Activated naive CD4-positive, alpha-beta T cell treated with anti-CD3 and anti-CD28 coated beads, Interleukin-2, amount 50 U/mL, for 24 hours (primary cell): ENCODE measurements around the gene TNRC6C.
A peak's percentile ranks its signal among the peaks of the same experiment; 100 is the strongest.

Experiments
- H3K27ac Mint-ChIP-seq: one replicate; pipeline ENCODE4 v1.8.0; 2021; ENCODE audit warnings: mild to moderate bottlenecking, mixed read lengths
- H3K27me3 Mint-ChIP-seq: one replicate; pipeline ENCODE4 v1.8.0; 2021; ENCODE audit warnings: mixed read lengths
- H3K36me3 Mint-ChIP-seq: one replicate; pipeline ENCODE4 v1.8.0; 2021; ENCODE audit warnings: mixed read lengths
- H3K4me1 Mint-ChIP-seq: one replicate; pipeline ENCODE4 v1.8.0; 2021; ENCODE audit warnings: mixed read lengths
- H3K4me3 Mint-ChIP-seq: one replicate; pipeline ENCODE4 v1.8.0; 2021; ENCODE audit warnings: mild to moderate bottlenecking, mixed read lengths
- H3K9me3 Mint-ChIP-seq: one replicate; pipeline ENCODE4 v1.8.0; 2021; ENCODE audit warnings: mixed read lengths

The TNRC6C gene

GRCh38 chr17:77944390-77945222 is 13.9 kb upstream of the TNRC6C start:
- no peaks in the 10 kb centered on the region for H3K4me1 Mint-ChIP-seq
- H3K27ac Mint-ChIP-seq: no peak overlapping the region
- H3K27me3 Mint-ChIP-seq: no peaks in the 10 kb centered on the region
- no peaks in the 10 kb centered on the region for H3K9me3 Mint-ChIP-seq
- no peak overlapping the region for H3K4me3 Mint-ChIP-seq
- no peaks in the 10 kb centered on the region for H3K36me3 Mint-ChIP-seq

GRCh38 chr17:77946900-77947645 is 11.4 kb upstream of the TNRC6C start:
- no peak overlapping the region for H3K4me3 Mint-ChIP-seq
- no peaks in the 10 kb centered on the region for H3K9me3 Mint-ChIP-seq
- H3K27me3 Mint-ChIP-seq: no peaks in the 10 kb centered on the region
- H3K4me1 Mint-ChIP-seq: no peaks in the 10 kb centered on the region
- H3K36me3 Mint-ChIP-seq: no peaks in the 10 kb centered on the region
- H3K27ac Mint-ChIP-seq: peak overlapping the region; percentile 43

GRCh38 chr17:77948690-77949114 is 9.8 kb upstream of the TNRC6C start:
- H3K4me3 Mint-ChIP-seq: no peak overlapping the region
- no peaks in the 10 kb centered on the region for H3K4me1 Mint-ChIP-seq
- no peaks in the 10 kb centered on the region for H3K36me3 Mint-ChIP-seq
- H3K9me3 Mint-ChIP-seq: no peaks in the 10 kb centered on the region
- H3K27ac Mint-ChIP-seq: no peak overlapping the region
- no peaks in the 10 kb centered on the region for H3K27me3 Mint-ChIP-seq

- Mint-ChIP-seq H3K9me3 (no peaks in the 10 kb centered on the region), H3K27ac (peak overlapping the region; percentile 1), H3K4me3 (no peak overlapping the region), H3K4me1 (no peaks in the 10 kb centered on the region), H3K36me3 (no peaks in the 10 kb centered on the region), H3K27me3 (no peaks in the 10 kb centered on the region)
Measured at GRCh38 chr17:77951123-77951522, 7.4 kb upstream of the TNRC6C start.

- Mint-ChIP-seq H3K27ac (no peak overlapping the region), H3K4me3 (no peak overlapping the region), H3K9me3 (no peaks in the 10 kb centered on the region), H3K36me3 (no peaks in the 10 kb centered on the region), H3K27me3 (no peaks in the 10 kb centered on the region), H3K4me1 (peaks cover 8% of the 10 kb centered on the region)
Measured at GRCh38 chr17:77952368-77952767, 6.1 kb upstream of the TNRC6C start.

- Mint-ChIP-seq H3K4me3 (peak overlapping the region; percentile 95), H3K36me3 (no peaks in the 10 kb centered on the region), H3K27me3 (no peaks in the 10 kb centered on the region), H3K4me1 (peaks cover 38% of the 10 kb centered on the region), H3K9me3 (no peaks in the 10 kb centered on the region), H3K27ac (peak overlapping the region; percentile 94)
Measured at GRCh38 chr17:77957235-77957856, 1.2 kb upstream of the TNRC6C start.

- Mint-ChIP-seq H3K4me3 (peak overlapping the region; percentile 95), H3K27me3 (no peaks in the 10 kb centered on the region), H3K36me3 (no peaks in the 10 kb centered on the region), H3K4me1 (peaks cover 50% of the 10 kb centered on the region), H3K27ac (no peak overlapping the region), H3K9me3 (no peaks in the 10 kb centered on the region)
Measured at GRCh38 chr17:77958716-77959125, 218 bp downstream of the TNRC6C start.

GRCh38 chr17:77959126-77959925 is 823 bp downstream of the TNRC6C start:
- Mint-ChIP-seq H3K27me3 (no peaks in the 10 kb centered on the region), H3K4me1 (peaks cover 57% of the 10 kb centered on the region), H3K36me3 (no peaks in the 10 kb centered on the region), H3K27ac (peak overlapping the region; percentile 89), H3K9me3 (no peaks in the 10 kb centered on the region), H3K4me3 (peak overlapping the region; percentile 96)

GRCh38 chr17:77959926-77960521 is 1.5 kb downstream of the TNRC6C start:
- H3K9me3 Mint-ChIP-seq: no peaks in the 10 kb centered on the region
- peak overlapping the region; percentile 89 for H3K27ac Mint-ChIP-seq
- H3K36me3 Mint-ChIP-seq: no peaks in the 10 kb centered on the region
- H3K4me3 Mint-ChIP-seq: peak overlapping the region; percentile 96
- peaks cover 64% of the 10 kb centered on the region for H3K4me1 Mint-ChIP-seq
- no peaks in the 10 kb centered on the region for H3K27me3 Mint-ChIP-seq

GRCh38 chr17:77961741-77962140 is 3.2 kb downstream of the TNRC6C start:
- H3K4me1 Mint-ChIP-seq: peaks cover 79% of the 10 kb centered on the region
- no peaks in the 10 kb centered on the region for H3K27me3 Mint-ChIP-seq
- H3K27ac Mint-ChIP-seq: peak overlapping the region; percentile 52
- H3K9me3 Mint-ChIP-seq: no peaks in the 10 kb centered on the region
- H3K4me3 Mint-ChIP-seq: peak overlapping the region; percentile 72
- no peaks in the 10 kb centered on the region for H3K36me3 Mint-ChIP-seq

- H3K9me3 Mint-ChIP-seq: no peaks in the 10 kb centered on the region
- peak overlapping the region; percentile 52 for H3K27ac Mint-ChIP-seq
- no peaks in the 10 kb centered on the region for H3K27me3 Mint-ChIP-seq
- peaks cover 79% of the 10 kb centered on the region for H3K4me1 Mint-ChIP-seq
- H3K4me3 Mint-ChIP-seq: peak overlapping the region; percentile 72
- H3K36me3 Mint-ChIP-seq: no peaks in the 10 kb centered on the region
Measured at GRCh38 chr17:77962348-77962747, 3.8 kb downstream of the TNRC6C start.

GRCh38 chr17:77963441-77963840 is 4.9 kb downstream of the TNRC6C start:
- Mint-ChIP-seq H3K4me1 (peaks cover 82% of the 10 kb centered on the region), H3K36me3 (no peaks in the 10 kb centered on the region), H3K27ac (peak overlapping the region; percentile 77), H3K9me3 (no peaks in the 10 kb centered on the region), H3K27me3 (no peaks in the 10 kb centered on the region), H3K4me3 (peak overlapping the region; percentile 72)

- Mint-ChIP-seq H3K4me1 (peaks cover 90% of the 10 kb centered on the region), H3K27ac (peak overlapping the region; percentile 31), H3K4me3 (peak overlapping the region; percentile 54), H3K9me3 (no peaks in the 10 kb centered on the region), H3K36me3 (no peaks in the 10 kb centered on the region), H3K27me3 (no peaks in the 10 kb centered on the region)
Measured at GRCh38 chr17:77965352-77965751, 6.8 kb downstream of the TNRC6C start.

- no peaks in the 10 kb centered on the region for H3K27me3 Mint-ChIP-seq
- H3K36me3 Mint-ChIP-seq: peaks cover under 1% of the 10 kb centered on the region
- H3K27ac Mint-ChIP-seq: no peak overlapping the region
- H3K4me3 Mint-ChIP-seq: no peak overlapping the region
- H3K4me1 Mint-ChIP-seq: peaks cover 93% of the 10 kb centered on the region
- no peaks in the 10 kb centered on the region for H3K9me3 Mint-ChIP-seq
Measured at GRCh38 chr17:77966476-77966875, 8.0 kb downstream of the TNRC6C start.

GRCh38 chr17:77968788-77969187 is 10.3 kb downstream of the TNRC6C start:
- Mint-ChIP-seq H3K36me3 (peaks cover 1% of the 10 kb centered on the region), H3K9me3 (no peaks in the 10 kb centered on the region), H3K4me3 (no peak overlapping the region), H3K4me1 (peaks cover 92% of the 10 kb centered on the region), H3K27me3 (no peaks in the 10 kb centered on the region), H3K27ac (no peak overlapping the region)
